Measurements from ENCODE around the gene SUMO4. TPM values are rescaled to one million over a fixed set of nuclear protein-coding genes. Genes with fewer than 3 reads are reported as not detected.

The SUMO4 gene
- total RNA-seq, 1 donor from 2014 or later: 3.6 TPM

GRCh38 chr6:149422581-149422980, 22.5 kb downstream of the SUMO4 start:
- no peak for TF ChIP-seq CTCF (IDR thresholded peaks at IDR 0.05; ENCODE audit: unreplicated experiment)
- Mint-ChIP-seq H3K27ac (no peak overlapping the region), H3K27me3 (peaks cover 27% of the 10 kb centered on the region), H3K36me3 (ENCODE audit: insufficient read depth) (no peaks in the 10 kb centered on the region), H3K4me1 (ENCODE audit: low read depth) (peaks cover 5% of the 10 kb centered on the region), H3K4me3 (ENCODE audit: low read depth) (no peak overlapping the region), H3K9me3 (ENCODE audit: low read depth) (no peaks in the 10 kb centered on the region)
- DNase-seq (ENCODE audit: low spot score, unreplicated experiment): no peak

- no peaks in the 10 kb centered on the region for H3K36me3 Mint-ChIP-seq (ENCODE audit: insufficient read depth)
- H3K4me3 Mint-ChIP-seq (ENCODE audit: low read depth): no peak overlapping the region
- no peaks in the 10 kb centered on the region for H3K9me3 Mint-ChIP-seq (ENCODE audit: low read depth)
- DNase-seq (ENCODE audit: low spot score, unreplicated experiment): no peak
- no peak for TF ChIP-seq CTCF (IDR thresholded peaks at IDR 0.05; ENCODE audit: unreplicated experiment)
- peaks cover 38% of the 10 kb centered on the region for H3K27me3 Mint-ChIP-seq
- H3K27ac Mint-ChIP-seq: no peak overlapping the region
- peaks cover 5% of the 10 kb centered on the region for H3K4me1 Mint-ChIP-seq (ENCODE audit: low read depth)
Measured at GRCh38 chr6:149423964-149424440, 23.9 kb downstream of the SUMO4 start.

- no peak for TF ChIP-seq CTCF (IDR thresholded peaks at IDR 0.05; ENCODE audit: unreplicated experiment)
- no peak overlapping the region for H3K4me3 Mint-ChIP-seq (ENCODE audit: low read depth)
- peaks cover 5% of the 10 kb centered on the region for H3K4me1 Mint-ChIP-seq (ENCODE audit: low read depth)
- no peaks in the 10 kb centered on the region for H3K36me3 Mint-ChIP-seq (ENCODE audit: insufficient read depth)
- H3K27me3 Mint-ChIP-seq: peaks cover 49% of the 10 kb centered on the region
- no peaks in the 10 kb centered on the region for H3K9me3 Mint-ChIP-seq (ENCODE audit: low read depth)
- no peak for DNase-seq (ENCODE audit: low spot score, unreplicated experiment)
- H3K27ac Mint-ChIP-seq: no peak overlapping the region
Measured at GRCh38 chr6:149425224-149425623, 25.2 kb downstream of the SUMO4 start.

- no peaks in the 10 kb centered on the region for H3K9me3 Mint-ChIP-seq (ENCODE audit: low read depth)
- no peak for TF ChIP-seq CTCF (IDR thresholded peaks at IDR 0.05; ENCODE audit: unreplicated experiment)
- peaks cover 49% of the 10 kb centered on the region for H3K27me3 Mint-ChIP-seq
- no peak overlapping the region for H3K4me3 Mint-ChIP-seq (ENCODE audit: low read depth)
- H3K36me3 Mint-ChIP-seq (ENCODE audit: insufficient read depth): no peaks in the 10 kb centered on the region
- no peak for DNase-seq (ENCODE audit: low spot score, unreplicated experiment)
- H3K4me1 Mint-ChIP-seq (ENCODE audit: low read depth): peaks cover 5% of the 10 kb centered on the region
- H3K27ac Mint-ChIP-seq: no peak overlapping the region
Measured at GRCh38 chr6:149425754-149426153, 25.7 kb downstream of the SUMO4 start.

- DNase-seq (ENCODE audit: low spot score, unreplicated experiment): no peak
Measured at GRCh38 chr6:149428606-149429005, 28.5 kb downstream of the SUMO4 start.

More at GRCh38 chr6:149428606-149429005, 28.5 kb downstream of the SUMO4 start:
- no peak for TF ChIP-seq CTCF (IDR thresholded peaks at IDR 0.05; ENCODE audit: unreplicated experiment)
- Mint-ChIP-seq H3K4me3 (ENCODE audit: low read depth) (no peak overlapping the region), H3K9me3 (ENCODE audit: low read depth) (no peaks in the 10 kb centered on the region), H3K27me3 (peaks cover 51% of the 10 kb centered on the region), H3K4me1 (ENCODE audit: low read depth) (peaks cover 3% of the 10 kb centered on the region), H3K27ac (no peak overlapping the region), H3K36me3 (ENCODE audit: insufficient read depth) (no peaks in the 10 kb centered on the region)

Data from progenitor cell of endocrine pancreas (in vitro differentiated cells).